Measurements from ENCODE around the gene FRMPD1.

GRCh38 chr9:37632479-37632878, 18.3 kb upstream of the FRMPD1 start:
- no peak for TF ChIP-seq CTCF (IDR thresholded peaks at IDR 0.05; ENCODE audit: poor library complexity, severe bottlenecking)
- TF ChIP-seq EP300 (conservative IDR thresholded peaks at IDR 0.05; ENCODE audit: poor library complexity, severe bottlenecking), result no peak
- TF ChIP-seq EZH2 (IDR thresholded peaks at IDR 0.05; ENCODE audit: borderline replicate concordance, insufficient read depth, low read length, poor library complexity, severe bottlenecking), result no peak
- TF ChIP-seq TAF1 (IDR thresholded peaks at IDR 0.05; ENCODE audit: low read depth), result no peak
- TF ChIP-seq REST (IDR thresholded peaks at IDR 0.05; ENCODE audit: borderline replicate concordance), result no peak
- TF ChIP-seq POLR2AphosphoS5 (IDR thresholded peaks at IDR 0.05), result no peak
